GOT3 (cell line): ENCODE results near the gene SMG6.
"Not testable (repeated sequence)": the region's sequence is repeated elsewhere in the genome, so short reads cannot be mapped to it uniquely, and the experiment has no call there.

Source experiments
- DNase-seq: peaks from one replicate; lab custom pipeline; 2025; ENCODE audit warnings: mixed read lengths; lab: John Stamatoyannopoulos, UW

Gene SMG6

DNA sequence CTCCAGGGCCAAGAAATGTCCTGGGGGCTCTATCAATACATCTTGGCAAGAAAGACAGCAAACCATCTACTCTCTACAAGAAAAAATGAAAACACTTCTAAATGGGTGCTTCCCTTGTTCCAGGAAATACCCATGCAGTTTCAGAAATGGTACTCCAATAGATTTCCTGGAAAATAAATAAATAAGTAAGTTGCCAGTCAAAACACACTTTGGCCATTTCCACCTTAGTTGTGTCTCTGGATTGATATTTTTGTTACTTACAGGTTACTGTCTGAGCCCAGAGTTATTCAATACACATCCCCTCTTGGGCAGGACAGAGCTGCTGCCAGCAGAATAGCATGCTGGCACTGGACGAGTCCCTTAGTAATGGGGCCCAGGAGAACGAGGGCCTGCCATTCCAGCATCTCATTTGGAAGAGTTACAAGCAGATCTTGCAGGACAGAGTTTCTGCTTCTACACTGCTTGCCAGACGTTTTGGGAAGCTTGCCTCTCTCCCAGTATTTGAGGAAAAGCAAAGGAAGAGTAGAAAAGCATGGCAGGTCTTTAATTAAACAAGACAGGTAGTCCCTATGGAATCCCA lies 100.5 kb downstream of the SMG6 start:
- no peak for DNase-seq

DNA sequence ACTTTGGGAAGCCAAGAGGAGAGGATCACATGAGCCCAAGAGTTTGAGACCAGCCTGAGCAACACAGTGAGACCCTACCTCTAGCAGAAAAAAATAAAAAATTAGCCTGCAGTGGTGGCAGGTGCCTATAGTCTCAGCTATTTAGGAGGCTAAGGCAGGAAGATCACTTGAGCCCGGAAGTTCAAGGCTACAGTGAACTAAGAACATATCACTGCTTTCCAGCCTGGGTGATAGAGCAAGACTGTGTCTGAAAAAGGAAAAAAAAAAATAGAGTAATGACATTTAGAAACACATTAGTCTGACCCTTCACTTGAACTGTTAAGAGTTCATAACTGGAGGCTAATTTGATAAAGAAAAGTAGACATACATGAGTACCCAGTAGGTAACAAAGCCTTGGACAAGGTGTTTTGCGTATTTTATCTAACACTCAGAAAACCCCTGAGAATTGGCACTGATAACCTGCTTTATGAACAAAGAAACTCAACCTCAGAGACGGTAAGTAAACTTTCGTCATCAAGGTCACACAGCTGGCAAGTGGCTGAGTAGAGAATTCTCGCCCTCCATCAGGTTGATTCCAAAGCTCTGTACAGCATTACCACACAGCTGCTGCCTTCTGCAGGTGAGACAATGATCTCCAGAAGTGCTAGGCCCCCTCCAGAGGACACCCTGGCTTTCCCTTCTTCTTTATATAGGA lies 101.1 kb downstream of the SMG6 start:
- DNase-seq, result no peak

DNA sequence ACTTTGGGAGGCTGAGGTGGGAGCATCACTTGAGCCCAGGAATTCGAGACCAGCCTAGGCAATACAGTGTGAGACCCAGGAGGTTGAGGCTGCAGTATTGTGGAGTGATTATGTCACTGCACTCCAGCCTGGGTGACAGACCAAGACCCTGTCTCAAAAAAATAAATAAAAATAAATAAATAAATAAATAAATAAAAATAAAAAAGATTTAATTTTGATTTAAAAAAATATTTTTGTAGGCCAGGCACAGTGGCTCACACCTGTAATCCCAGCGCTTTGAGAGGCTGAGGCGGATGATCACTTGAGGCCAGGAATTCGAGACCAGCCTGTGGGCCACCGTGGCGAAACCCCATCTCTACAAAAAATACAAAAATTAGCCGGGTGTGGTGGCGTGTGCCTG lies 104.2 kb downstream of the SMG6 start:
- DNase-seq, result not testable (repeated sequence)

DNA sequence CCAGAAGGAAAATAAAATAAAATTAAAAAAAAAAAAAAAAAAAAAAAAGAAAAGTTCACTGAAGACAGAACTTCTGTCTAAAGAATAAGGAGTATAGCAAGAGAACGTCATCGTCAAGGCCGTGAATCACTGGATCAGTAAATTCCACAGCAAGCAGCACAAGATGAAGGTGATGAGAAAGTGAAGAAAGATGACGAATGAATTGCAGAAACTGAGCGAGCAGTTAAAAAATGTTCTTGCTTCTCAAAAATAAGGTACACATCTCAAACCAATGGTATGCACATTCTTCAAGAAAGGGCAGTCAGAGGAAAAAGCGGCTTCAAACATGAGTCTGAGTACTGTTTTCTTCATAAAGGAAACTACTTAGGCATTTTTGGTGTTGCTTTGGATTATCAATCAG lies 104.7 kb downstream of the SMG6 start:
- DNase-seq, result no peak

DNA sequence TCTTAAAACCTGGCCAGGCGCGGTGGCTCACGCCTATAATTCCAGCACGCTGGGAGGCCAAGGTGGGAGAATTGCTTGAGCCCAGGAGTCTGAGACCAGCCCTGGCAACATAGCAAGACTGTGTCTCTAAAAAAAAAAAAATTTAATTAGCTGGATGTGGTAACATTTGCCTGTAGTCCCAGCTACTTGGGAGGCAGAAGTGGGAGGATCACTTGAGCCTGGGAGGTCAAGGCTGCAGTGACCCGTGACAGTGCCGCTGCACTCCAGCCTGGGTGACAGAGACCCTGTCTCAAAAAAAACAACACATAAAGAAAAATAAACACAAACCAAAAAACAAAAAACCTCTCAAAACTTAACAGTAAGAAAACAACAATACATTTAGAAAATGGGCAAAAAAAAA lies 106.3 kb downstream of the SMG6 start:
- DNase-seq, result no peak

DNA sequence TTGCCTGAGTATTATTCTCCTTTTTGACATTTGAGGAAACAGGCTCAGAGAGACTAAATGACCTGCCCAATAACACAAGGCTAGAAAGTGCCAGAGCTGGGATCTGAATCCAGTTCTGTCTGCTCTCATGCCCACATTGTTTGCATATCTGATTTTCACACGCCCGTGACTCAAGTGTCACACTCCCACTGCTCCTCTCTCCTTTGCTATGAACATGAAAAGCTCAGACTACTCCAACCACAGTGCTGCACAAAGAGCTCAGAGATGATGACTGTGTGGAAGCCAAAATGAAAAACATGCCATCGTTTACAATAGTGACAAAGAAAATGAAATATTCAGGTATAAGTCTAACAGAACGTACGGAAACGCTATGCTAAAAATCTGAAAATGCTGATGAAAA lies 107.9 kb downstream of the SMG6 start:
- DNase-seq, result no peak

DNA sequence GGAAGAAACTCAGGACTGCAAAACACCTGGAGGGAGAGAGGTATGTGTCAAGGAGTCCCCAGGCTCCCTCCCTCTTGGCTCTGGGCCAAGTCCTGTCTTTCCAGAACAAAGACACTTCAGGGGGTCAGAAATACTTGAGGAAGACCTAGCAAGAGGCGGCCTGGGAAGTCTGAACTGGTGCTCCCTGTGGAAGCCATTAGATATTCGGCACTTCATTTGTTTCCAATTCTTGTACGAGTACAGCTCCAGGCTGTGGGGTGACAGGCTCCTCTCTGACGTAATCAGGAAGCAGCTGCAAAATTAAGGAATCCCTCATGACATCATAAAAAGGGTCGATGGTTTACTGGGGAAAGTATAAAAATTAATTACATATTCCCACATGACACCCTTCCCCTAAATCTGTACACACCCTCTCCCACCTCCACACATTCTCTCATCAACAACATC lies 108.7 kb downstream of the SMG6 start:
- DNase-seq, result no peak

DNA sequence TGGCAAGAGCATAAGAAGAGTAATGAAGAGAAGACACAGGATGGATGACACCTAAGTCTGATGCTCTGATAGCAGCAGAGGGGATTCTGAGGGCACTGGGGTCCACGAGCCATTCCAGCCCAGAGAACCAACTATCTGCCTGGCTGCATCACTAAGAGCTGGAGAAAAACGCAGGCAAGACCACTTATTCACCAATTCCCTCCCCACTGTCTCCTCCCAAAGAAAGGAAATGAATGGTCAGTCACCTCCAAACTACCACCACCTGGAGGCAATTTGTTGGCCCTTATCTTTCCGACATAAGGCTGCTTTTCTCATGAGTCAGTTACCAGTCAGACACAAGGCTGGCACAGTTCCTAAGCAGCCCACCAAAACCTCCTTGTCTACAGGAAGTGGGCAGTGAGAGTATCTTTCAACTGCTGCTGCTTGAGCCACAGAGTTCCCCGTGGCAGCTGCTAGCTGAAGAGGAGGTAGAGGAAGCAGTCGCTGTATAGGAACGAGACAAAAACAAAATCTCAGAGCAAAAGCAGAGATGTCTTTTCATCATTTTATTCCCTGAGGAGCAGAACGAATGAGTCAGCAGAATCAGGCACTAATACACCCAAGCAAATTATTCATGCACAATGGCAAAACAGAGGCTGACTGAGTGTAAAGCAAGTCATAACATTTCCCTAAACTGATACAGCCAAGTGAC lies 111.1 kb downstream of the SMG6 start:
- DNase-seq, result no peak

DNA sequence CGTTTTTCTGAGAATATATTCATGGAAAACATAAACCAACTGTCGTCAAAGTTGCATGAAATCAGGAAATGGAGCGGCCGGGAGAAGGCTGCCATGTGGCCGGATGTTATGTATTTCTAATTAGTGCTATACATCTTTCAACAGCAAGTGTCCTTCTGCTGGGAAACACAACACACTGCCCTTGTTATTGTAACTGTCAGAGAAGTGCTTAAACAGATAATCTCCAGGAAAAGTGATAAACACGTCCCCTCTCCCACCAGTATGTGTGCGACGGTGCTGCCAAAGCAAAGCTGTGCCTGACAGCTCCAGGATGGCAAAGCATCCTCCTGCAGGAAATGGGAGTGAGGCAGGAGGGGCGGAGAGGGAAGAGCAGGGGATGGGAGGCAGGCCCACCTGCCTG lies 111.8 kb downstream of the SMG6 start:
- no peak for DNase-seq

DNA sequence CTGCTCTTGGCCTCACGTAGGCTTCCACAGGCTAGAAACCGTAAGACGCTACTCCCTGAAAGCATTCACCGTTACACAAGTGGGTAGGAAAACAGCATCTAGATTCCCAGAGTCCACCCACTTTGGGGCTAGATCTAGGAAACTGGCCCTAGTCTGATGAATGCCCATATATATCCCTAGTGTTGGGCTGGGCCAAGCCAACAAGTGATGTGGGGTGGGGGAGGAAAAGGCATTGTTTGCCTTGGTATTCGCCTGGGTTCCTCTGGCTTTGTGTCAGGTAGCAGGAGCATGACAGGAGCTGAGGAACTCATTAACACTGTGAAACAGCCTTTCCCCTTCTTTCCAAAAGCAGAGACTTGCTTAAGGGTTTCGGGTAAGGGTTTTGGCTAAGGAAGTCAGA lies 112.4 kb downstream of the SMG6 start:
- DNase-seq, result no peak

DNA sequence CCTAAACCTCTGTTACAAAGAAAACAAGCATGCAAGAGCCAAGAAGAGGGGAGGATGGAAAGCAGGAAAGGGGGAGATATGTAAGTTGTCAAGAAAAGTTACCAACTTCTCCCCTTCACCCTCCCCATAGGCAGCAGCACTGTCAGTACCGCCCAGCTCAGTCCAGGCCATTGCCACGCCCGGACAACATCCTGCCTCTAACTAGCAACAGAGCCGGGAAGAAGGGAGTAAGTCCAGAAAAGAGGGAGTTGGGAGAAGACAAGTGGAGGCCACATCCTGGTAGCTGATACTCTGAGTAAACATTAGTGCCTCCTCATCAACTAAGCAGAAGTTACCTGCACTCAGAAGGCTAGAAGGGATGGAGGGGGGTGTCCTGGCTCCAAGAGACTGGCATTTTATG lies 113.6 kb downstream of the SMG6 start:
- no peak for DNase-seq

DNA sequence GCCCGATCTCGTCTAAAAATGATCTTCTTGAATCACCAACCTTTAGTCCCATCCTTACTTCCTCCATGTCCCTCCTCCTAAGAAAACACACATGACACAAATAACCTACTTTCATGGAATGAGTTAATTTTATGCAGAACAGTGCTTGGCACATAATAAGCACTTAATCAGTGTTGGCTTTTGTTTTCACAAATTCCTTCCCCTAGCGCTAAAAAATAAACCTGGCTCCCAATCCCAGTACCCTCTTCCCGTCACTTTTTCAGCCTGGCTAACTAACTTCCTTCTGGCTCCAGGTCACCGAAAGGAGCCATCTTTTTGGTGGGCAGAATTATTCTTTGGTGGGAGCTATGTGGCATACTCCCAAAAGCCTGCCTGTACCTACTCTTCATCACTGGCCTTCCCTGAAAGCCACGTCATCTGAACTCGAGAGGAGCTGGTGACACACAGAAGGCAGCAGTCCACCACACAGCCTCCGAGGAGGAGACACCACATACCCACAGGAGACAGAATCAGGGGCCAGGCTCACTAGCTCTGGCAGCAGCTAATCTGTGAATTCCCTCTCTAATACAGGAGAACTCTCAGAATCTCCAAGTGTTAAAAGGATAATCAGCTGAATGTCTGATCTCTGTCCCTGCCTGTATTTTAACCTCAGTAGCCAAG lies 114.5 kb downstream of the SMG6 start:
- DNase-seq, result no peak

DNA sequence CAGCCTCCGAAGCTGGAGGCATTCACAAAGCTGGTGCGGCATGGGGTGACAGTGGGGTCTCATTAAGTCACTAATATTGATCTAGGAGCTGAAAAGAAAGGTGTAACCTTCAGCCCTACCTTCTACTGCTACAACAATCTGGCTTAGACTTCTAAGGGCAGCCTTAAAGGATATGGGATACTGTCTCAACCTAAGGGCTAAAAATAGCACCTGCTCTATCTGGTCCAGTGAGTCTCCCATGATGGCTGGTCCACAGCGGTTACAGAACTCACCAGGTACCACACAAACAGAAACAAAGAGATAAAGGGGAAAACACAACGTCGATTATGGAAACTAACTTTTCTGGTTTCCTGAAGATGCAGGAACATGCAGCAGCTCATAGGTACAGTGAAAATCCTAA lies 115.8 kb downstream of the SMG6 start:
- no peak for DNase-seq

DNA sequence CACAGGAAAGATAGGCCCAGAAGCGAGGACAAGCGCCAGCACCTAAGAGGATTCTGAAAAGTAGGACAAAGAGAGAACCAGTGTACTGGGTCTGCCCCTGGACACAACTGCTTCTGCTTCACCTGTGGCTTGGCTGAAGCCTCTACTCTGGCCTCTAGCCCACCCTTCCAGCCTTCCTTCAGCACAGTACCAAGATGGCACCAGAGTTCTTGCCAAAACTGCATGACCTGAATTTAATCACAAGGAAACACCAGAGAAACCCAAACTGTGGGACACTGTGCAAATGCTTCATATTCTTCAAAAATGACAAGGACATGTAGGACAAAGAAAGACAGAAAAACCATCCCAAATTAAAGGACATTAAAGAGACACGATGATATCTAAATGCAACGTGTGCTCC lies 116.6 kb downstream of the SMG6 start:
- no peak for DNase-seq

DNA sequence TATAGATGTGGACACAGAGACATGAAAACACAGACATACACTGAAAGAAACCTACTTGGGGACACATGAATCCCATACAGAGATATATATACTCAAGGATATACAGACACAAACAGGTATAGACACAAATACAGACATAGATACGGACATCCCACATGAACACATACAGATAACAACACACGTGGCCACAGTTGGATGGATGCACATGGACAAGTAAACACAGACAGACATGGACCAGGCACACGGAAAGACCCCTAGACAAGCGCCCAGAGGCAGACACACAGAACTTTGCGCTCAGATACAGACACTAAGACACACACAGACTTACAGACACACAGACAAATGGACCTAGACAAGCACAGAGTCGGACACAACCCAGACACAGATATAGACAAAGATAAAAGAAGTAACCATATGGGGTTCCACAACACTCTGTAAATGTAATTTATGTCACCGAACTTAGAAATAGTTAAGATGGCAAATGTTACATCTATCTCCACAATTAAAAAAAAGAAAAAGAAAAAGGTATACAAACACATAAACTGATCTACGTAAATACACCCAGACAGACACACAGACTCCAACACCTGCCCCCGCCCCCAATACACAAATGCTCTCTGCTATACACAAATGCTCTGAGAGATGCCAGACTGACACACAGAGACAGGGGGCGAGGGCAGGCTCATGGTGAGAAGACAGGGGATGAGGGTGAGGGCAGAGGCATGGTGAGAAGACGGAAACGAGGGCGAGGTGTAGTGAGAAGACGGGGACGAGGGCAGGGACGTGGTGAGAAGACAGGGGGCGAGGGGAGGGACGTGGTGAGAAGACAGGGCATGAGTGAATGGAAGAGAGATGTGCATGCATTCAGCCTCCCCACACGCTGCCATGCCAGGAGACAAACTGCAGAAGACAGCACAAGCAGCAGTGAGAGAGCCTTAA lies 118.3 kb downstream of the SMG6 start:
- no peak for DNase-seq

DNA sequence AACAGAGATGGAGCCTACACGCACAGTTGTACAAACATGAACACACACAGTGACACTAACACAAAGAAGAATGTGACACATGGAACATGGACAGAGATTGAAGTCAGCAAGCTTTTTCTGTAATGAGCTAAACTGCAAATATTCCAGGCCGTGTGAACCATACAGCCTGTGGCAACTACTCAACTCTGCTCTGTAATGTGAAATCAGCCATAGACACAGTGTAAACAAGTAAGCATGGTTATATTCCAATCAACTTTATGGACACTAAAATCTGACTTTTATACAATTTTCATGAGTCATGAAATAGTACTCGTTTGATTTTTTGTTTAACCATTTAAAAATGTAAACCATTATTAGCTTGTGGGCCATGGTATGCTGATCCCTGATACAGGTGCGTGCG lies 120.2 kb downstream of the SMG6 start:
- DNase-seq, result no peak

DNA sequence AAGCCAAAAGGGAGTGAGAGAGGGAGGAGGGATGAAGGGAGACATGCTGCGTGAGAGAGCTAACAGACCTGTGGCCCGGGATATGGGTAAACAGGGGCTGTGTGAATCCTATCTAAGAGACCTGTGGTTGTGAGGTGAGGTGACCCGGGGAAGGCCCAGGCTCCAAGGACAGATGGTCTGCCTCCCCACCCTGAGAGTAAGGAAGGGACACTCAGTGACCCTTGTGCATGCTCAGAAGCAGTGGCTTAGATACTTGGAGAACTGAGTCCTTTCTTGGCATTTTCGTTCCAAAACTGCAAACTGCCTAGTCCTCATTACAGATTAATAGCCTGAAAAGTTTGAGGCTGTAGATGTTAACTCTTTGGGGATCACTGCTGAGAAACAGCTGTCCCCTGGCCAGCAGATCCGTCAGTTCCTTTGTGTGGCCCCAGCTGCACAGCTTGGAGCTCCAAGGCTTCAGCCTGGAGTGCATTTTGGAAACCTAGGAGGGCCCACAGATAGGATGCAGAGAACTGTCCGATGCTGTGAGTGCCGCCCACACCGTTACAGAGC lies 121.6 kb downstream of the SMG6 start:
- no peak for DNase-seq

DNA sequence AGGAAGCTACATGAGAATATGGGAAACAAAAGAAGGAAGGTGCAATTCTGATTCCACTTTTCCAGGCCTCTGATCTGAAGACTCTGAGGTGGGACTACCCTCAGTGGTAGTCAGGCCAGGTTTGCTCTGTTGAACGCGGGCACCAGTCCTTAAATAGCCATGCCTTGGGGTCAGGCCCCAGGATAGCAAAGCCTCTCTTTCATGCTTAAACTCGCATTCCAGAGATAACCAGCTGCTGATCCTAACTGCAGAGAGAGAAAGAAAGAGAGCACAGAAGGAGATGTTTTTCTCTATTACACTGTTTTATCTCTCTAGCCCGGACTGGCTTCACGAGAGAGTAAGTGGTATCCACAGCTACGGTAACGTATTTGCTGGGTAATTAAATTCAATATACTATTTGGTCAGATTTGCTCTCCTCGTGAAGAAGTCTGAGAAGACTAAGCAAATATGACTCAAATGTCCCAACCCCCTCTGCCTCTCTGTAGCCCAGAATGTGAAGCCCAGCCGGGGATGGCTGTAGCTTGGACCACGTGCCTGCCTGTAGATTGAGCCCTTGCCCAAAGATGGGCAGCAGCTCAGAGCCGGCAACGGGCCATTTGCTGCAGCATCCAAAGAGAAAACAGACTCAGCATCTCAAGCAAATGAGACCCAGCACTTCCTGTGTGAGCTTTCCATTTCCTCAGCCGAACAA lies 122.2 kb downstream of the SMG6 start:
- DNase-seq, result no peak

DNA sequence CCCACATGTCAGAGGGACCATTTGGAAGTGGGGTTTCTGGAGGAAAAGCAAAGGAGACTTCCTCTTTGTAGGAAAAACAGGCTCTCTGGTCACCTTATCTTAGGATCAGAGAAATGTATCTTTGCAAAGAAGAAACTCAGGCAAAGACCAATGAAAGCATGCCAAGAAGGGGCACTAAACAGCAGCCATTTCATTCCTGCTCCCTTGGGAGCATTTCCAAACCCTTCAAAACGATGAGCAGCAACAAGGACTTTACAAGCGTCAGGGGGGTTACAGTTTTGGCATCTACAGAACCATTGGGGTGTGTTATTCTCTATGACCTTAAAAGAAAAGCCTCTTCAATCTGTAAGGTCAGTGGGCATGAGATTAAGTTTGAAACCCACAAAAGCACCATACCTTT lies 122.8 kb downstream of the SMG6 start:
- no peak for DNase-seq

DNA sequence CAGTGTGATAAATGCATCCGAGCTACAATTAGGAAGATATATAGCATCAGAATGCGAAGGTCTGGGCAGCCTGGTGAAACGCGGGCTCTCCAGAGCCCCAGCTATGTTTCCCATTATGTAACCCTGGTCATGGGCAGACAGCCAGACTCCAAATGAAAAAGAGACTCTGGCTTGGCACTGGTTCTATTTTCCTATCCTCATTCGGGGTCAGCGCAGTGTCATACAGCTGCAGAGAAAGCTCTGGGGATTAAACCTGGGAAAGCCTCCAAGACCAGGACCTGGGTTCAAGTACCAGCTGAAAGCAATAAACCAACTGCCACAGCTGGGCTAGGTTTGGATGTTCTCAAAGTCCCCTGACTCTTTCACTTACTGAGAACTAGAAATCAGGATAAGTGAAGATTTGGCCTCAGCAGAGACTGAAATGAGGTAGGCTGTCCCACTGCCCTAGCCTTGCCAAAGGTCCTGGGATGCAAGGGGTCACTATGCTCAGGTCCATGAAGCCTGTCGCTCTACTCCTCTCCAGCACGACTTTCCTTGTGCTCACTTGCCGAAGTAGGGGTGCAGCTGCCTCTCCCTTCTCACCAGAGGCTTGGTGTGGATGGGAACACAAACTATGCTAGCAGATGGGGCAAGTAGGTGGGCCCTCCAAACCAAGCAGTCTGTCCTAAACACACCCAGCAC lies 123.8 kb downstream of the SMG6 start:
- no peak for DNase-seq
